GM12875 (cell line): ENCODE data around the gene PPP1CA.
A peak's percentile ranks its signal among the peaks of the same experiment; 100 is the strongest.

Source experiments
- H3K4me3 ChIP-seq: one replicate; pipeline ENCODE4 v1.5.1; 2011; ENCODE audit warnings: low read depth, low read length, control low read depth
- TF ChIP-seq, protein P1 (sequence below): IDR thresholded peaks from 2 replicates; pipeline ENCODE4 v1.5.1; 2011; ENCODE audit warnings: low read depth, mild to moderate bottlenecking, control low read depth, inconsistent platforms, low read length, moderate library complexity, borderline replicate concordance; ENCODE audit not compliant: insufficient read depth

The PPP1CA gene

GRCh38 chr11:67404515-67405195 is 3.0 kb upstream of the PPP1CA start:
- TF ChIP-seq, protein P1, sequence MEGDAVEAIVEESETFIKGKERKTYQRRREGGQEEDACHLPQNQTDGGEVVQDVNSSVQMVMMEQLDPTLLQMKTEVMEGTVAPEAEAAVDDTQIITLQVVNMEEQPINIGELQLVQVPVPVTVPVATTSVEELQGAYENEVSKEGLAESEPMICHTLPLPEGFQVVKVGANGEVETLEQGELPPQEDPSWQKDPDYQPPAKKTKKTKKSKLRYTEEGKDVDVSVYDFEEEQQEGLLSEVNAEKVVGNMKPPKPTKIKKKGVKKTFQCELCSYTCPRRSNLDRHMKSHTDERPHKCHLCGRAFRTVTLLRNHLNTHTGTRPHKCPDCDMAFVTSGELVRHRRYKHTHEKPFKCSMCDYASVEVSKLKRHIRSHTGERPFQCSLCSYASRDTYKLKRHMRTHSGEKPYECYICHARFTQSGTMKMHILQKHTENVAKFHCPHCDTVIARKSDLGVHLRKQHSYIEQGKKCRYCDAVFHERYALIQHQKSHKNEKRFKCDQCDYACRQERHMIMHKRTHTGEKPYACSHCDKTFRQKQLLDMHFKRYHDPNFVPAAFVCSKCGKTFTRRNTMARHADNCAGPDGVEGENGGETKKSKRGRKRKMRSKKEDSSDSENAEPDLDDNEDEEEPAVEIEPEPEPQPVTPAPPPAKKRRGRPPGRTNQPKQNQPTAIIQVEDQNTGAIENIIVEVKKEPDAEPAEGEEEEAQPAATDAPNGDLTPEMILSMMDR, result no peak
- H3K4me3 ChIP-seq, result peak overlapping the region; percentile 58

DNA sequence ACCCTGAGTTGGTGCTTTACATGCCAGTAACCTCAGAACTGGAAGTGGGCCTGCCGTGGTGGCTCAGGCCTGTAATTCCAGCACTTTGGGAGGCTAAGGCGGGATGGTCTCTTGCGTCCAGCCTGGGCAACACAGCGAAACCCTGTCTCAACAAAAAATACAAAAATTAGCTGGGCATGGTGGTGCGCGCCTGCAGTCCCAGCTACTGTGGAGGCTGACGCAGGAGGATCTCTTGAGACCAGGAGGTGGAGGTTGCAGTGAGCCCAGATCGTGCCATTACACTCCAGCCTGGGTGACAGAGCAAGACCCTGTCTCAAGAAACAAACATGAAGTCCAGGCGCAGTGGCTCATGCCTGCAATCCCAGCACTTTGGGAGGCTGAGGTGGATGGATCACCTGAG is 1.4 kb upstream of the PPP1CA start:
- peak overlapping the region; percentile 58 for H3K4me3 ChIP-seq

DNA sequence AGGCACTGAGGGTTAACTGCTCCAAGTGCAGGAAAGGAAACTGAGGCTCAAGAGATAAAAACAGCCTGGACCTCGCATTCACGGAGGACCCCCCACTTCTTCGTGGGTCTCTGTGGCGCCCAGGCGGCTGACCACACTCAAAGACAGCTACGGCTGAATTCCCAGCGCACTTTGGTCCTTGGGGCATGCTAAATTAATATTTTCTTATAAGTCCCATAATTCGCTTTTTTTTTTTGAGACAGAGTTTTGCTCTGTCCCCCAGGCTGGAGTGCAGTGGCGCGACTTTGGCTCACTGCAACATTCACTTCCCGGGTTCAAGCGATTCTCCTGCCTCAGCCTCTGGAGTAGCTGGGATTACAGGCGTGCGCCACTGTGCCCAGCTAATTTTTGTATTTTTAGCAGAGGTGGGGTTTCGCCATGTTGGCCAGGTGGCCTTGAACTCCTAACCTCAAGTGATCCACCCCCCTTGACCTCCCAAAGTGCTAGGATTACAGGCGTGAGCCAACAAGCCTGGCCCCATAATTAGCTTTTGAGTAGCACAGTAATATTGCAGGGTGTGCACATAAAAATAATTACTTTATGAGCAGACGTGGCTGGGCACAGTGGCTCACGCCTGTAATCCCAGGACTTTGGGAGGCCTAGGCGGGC is 658 bp upstream of the PPP1CA start:
- peak overlapping the region; percentile 46 for H3K4me3 ChIP-seq

GRCh38 chr11:67400942-67401494 is 640 bp downstream of the PPP1CA start:
- peak overlapping the region; percentile 81 for H3K4me3 ChIP-seq
- TF ChIP-seq, protein P1, result no peak

- H3K4me3 ChIP-seq, result peak overlapping the region; percentile 81
- TF ChIP-seq, protein P1, result no peak
Measured at GRCh38 chr11:67400251-67400941, 1.3 kb downstream of the PPP1CA start.

DNA sequence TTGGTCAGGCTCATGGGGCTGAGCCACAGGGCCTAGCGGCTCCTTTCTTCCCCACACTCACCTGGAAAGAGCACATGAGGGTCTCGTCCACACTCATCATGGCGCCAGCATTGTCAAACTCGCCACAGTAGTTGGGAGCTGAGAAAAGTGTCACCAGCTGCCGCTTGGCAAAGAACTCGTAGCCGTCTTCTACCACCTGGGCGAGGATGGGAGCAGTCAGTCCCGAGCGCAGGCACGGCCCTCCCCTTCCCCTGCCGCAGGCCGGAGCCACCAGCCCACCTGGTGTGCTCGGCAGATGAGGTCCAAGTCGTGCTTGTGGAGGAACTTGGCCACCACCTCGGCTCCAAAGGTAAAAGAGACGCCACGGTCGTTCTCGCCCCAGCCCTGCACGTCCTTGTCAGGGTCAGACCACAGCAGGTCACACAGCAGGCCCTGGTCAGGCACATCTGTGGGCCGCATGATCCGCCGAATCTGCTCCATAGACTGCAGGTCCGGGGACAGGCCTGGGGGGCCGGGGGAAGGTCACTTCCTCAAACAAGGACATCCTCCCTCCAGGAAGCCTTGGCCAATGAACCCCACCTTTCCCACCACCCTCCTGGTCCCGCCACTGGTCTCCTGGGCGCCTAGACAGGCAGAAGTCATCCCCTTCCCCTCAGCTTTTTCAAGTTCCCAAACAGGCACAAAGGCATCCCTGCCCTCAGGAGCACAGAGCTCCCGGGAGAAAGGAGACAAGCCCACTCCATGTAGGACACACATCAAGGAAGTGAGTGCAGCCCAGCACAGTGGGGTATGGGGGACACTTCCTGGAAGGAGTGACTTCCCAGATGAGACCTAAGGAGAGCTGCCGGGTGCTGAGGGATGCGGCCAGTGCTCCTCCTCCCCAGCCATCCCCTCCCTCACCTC is 2.7 kb downstream of the PPP1CA start:
- TF ChIP-seq, protein P1, result no peak
- H3K4me3 ChIP-seq, result no peak overlapping the region

DNA sequence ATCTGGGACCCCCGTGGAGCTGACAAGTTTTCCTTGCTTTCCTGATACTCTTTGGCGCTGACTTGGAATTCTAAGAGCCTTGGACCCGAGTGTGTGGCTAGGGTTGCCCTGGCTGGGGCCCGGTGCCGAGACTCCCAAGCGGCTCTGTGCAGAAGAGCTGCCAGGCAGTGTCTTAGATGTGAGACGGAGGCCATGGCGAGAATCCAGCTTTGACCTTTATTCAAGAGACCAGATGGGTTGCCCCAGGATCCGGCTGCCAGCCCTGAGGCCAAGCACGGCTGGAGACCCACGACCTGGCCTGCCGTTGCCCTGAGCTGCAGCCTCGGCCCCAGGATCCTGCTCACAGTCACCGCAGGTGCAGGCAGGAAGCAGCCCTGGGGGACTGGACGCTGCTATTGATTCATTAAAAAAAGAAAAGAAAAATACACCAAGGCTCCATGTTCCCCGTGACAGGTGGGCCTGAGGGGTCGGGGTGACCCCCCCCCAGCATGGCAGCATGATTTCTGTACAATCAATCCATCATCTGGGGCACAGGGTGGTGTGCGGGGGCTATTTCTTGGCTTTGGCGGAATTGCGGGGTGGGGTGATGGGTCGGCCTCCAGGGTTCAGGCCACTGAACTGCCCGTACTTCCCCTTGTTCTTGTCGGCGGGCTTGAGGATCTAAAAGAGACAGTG is 3.5 kb downstream of the PPP1CA start:
- TF ChIP-seq, protein P1, result no peak
- no peak overlapping the region for H3K4me3 ChIP-seq
